ENCODE measurements around the gene ZFHX3. TPM values are rescaled to one million over a fixed set of nuclear protein-coding genes. Genes with fewer than 3 reads are reported as not detected.

Gene ZFHX3
- total RNA-seq, 1 experiment from 2014 or later: 1.5 TPM

DNA sequence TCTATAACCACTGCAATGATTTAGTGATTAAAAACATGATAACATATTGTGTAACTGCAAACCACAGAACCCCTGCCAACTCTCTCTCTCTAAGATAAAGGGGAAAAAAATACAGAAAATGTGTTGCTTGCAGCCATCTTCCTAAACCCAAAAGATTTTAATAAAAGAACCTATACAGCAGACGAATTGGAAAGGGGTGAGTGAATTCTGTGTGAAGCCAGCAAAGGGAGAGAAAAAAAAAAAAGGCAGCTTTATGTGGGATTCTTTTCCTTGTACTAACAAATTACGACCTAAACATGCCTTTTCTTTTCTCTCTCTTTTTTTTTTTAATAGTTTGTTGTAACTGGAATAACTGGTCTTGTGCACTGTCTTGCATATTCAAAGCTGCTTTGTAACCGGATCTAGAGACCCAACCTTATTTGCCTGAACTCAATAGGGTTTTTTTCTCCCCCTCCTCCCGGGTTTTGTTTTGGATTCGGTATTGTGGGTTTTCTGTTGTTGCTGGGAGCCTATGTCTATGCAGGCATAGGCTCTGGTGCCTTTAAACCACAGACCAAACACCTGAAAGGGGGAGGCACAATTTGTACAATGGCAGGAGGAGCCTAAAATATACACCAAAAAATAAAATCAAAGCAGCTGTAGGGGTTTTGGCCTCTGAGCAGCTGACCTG, 7.0 kb upstream of the ZFHX3 start:
- Histone ChIP-seq H4K91ac (ENCODE audit: insufficient read length, low read depth, low read length) (no peak overlapping the region), H3K9me3 (ENCODE audit: control insufficient read depth, low read depth, low read length) (no peaks in the 10 kb centered on the region), H3K23me2 (ENCODE audit: insufficient read length, low read depth, low read length, poor library complexity, severe bottlenecking) (peaks cover 13% of the 10 kb centered on the region), H3K4me1 (ENCODE audit: insufficient read depth, low read length) (peaks cover 9% of the 10 kb centered on the region), H3K79me2 (ENCODE audit: insufficient read depth, low read length) (no peaks in the 10 kb centered on the region), H2BK15ac (ENCODE audit: low read depth, low read length) (no peak overlapping the region), H2AK5ac (ENCODE audit: insufficient read length, low read length) (no peak overlapping the region), H3K18ac (ENCODE audit: insufficient read length, low read depth, low read length) (no peak overlapping the region), H3K4me2 (ENCODE audit: insufficient read depth, insufficient read length, low read length) (peak overlapping the region; percentile 9), H4K5ac (ENCODE audit: insufficient read length, low read depth, low read length) (no peak overlapping the region), H4K20me1 (ENCODE audit: control insufficient read depth, insufficient read depth, insufficient read length) (no peaks in the 10 kb centered on the region), H3K4ac (ENCODE audit: low read depth, low read length) (no peak overlapping the region), H2BK20ac (ENCODE audit: low read depth, low read length, poor library complexity, severe bottlenecking) (no peak overlapping the region), H4K8ac (replicated peaks; ENCODE audit: insufficient read length, low read depth, low read length) (no peak overlapping the region), H2BK5ac (ENCODE audit: insufficient read length, low read length) (no peak overlapping the region), H2BK12ac (ENCODE audit: insufficient read length, low read depth, low read length) (no peak overlapping the region), H3K14ac (ENCODE audit: insufficient read depth, low read length) (no peak overlapping the region), H2AFZ (ENCODE audit: low read length) (no peak overlapping the region), H3K23ac (ENCODE audit: insufficient read length, low read depth, low read length) (no peak overlapping the region), H3K27me3 (ENCODE audit: insufficient read depth, low read length) (peaks cover 50% of the 10 kb centered on the region), H3K56ac (ENCODE audit: insufficient read length, low read depth, low read length) (no peak overlapping the region), H3K9ac (ENCODE audit: extremely low read depth, insufficient read length, low read length) (no peak overlapping the region), H3K79me1 (ENCODE audit: insufficient read depth, low read depth, low read length, poor library complexity, severe bottlenecking) (no peaks in the 10 kb centered on the region), H3K27ac (ENCODE audit: insufficient read length, low read depth, low read length) (no peak overlapping the region), H3T11ph (ENCODE audit: low read length) (no peak overlapping the region), H2BK120ac (ENCODE audit: low read depth, low read length, poor library complexity, severe bottlenecking) (no peak overlapping the region)
- Mint-ChIP-seq H3K4me1 (peaks cover 11 to 41% of the 10 kb centered on the region in 2 experiments), H3K36me3 (ENCODE audit: insufficient read depth in 1 of 3, low read depth in 3 of 3) (peaks cover 0 to 2% (median 0%) of the 10 kb centered on the region in 3 experiments; a peak in 1 of 7 replicates), H3K4me3 (peak overlapping the region in 1 of 2 experiments; percentile 58; a peak in 3 of 5 replicates), H3K27ac (no peak overlapping the region), H3K9me3 (no peaks in the 10 kb centered on the region; a peak in 1 of 5 replicates), H3K27me3 (ENCODE audit: low read depth) (peaks cover 14% of the 10 kb centered on the region)
- TF ChIP-seq, protein P1, sequence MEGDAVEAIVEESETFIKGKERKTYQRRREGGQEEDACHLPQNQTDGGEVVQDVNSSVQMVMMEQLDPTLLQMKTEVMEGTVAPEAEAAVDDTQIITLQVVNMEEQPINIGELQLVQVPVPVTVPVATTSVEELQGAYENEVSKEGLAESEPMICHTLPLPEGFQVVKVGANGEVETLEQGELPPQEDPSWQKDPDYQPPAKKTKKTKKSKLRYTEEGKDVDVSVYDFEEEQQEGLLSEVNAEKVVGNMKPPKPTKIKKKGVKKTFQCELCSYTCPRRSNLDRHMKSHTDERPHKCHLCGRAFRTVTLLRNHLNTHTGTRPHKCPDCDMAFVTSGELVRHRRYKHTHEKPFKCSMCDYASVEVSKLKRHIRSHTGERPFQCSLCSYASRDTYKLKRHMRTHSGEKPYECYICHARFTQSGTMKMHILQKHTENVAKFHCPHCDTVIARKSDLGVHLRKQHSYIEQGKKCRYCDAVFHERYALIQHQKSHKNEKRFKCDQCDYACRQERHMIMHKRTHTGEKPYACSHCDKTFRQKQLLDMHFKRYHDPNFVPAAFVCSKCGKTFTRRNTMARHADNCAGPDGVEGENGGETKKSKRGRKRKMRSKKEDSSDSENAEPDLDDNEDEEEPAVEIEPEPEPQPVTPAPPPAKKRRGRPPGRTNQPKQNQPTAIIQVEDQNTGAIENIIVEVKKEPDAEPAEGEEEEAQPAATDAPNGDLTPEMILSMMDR (conservative IDR thresholded peaks at IDR 0.05): no peak
- WGBS (ENCODE audit: extremely low coverage, insufficient read length, low lambda C conversion rate): no CpG with 5 or more reads among the region's 5 CpGs
- DNase-seq: no peak

All from H9 (cell line).